Measurements from ENCODE around the gene CST9L. TPM values are rescaled to one million over a fixed set of nuclear protein-coding genes. Genes with fewer than 3 reads are reported as not detected.
A peak's percentile ranks its signal among the peaks of the same experiment; 100 is the strongest.

The CST9L gene
- total RNA-seq, 1 experiment from 2014 or later = not detected

- H3K27ac ChIP-seq = no peak overlapping the region
- POLR2A ChIA-PET (ENCODE audit: unreplicated experiment) = no interaction called here
- H3K4me3 ChIP-seq = no peak overlapping the region
- TF ChIP-seq, protein P1, sequence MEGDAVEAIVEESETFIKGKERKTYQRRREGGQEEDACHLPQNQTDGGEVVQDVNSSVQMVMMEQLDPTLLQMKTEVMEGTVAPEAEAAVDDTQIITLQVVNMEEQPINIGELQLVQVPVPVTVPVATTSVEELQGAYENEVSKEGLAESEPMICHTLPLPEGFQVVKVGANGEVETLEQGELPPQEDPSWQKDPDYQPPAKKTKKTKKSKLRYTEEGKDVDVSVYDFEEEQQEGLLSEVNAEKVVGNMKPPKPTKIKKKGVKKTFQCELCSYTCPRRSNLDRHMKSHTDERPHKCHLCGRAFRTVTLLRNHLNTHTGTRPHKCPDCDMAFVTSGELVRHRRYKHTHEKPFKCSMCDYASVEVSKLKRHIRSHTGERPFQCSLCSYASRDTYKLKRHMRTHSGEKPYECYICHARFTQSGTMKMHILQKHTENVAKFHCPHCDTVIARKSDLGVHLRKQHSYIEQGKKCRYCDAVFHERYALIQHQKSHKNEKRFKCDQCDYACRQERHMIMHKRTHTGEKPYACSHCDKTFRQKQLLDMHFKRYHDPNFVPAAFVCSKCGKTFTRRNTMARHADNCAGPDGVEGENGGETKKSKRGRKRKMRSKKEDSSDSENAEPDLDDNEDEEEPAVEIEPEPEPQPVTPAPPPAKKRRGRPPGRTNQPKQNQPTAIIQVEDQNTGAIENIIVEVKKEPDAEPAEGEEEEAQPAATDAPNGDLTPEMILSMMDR (conservative IDR thresholded peaks at IDR 0.05) = no peak
- no peak for TF ChIP-seq EZH2 (IDR thresholded peaks at IDR 0.05; ENCODE audit: low read depth)
- H3K79me2 ChIP-seq (ENCODE audit: low read depth) = no peaks in the 10 kb centered on the region
- H3K4me2 ChIP-seq = no peak overlapping the region
- no peaks in the 10 kb centered on the region for H3K4me1 ChIP-seq (replicated peaks; ENCODE audit: insufficient read depth)
- no peak for DNase-seq
- H3K27me3 ChIP-seq (ENCODE audit: insufficient read depth, low read depth) = no peaks in the 10 kb centered on the region
- no peak overlapping the region for H2AFZ ChIP-seq
- H3F3A ChIP-seq (ENCODE audit: insufficient read depth, low read depth) = no peaks in the 10 kb centered on the region
- no peaks in the 10 kb centered on the region for H4K20me1 ChIP-seq (ENCODE audit: insufficient read depth)
- intact Hi-C loops (cut with micrococcal nuclease; ENCODE audit: unreplicated experiment) = loop anchor here (5.0 to 10.0 kb wide), 2 partner anchors 35 to 913 kb away; no protein-coding TSS in a partner anchor
- no peaks in the 10 kb centered on the region for H3K9me3 ChIP-seq (ENCODE audit: insufficient read depth, low read depth)
- CTCF ChIA-PET = interaction anchor here (1.2 kb wide), 1 partner anchor 166 kb away, joined by 3 read pairs; no protein-coding TSS in a partner anchor
- BruUV-seq (replicated peaks) = no TSS peak
- no peaks in the 10 kb centered on the region for H3K36me3 ChIP-seq (ENCODE audit: low read depth)
- H3K9me2 ChIP-seq (ENCODE audit: insufficient read depth) = no peaks in the 10 kb centered on the region
Observed at GRCh38 chr20:23607497-23608245, 39.4 kb upstream of the CST9L start.

- DNase-seq = peak; percentile 67 to 78
- no peaks in the 10 kb centered on the region for H4K20me1 ChIP-seq (ENCODE audit: insufficient read depth)
- no peak overlapping the region for H3K4me3 ChIP-seq
- no peaks in the 10 kb centered on the region for H3K4me1 ChIP-seq (replicated peaks; ENCODE audit: insufficient read depth)
- H3K9me2 ChIP-seq (ENCODE audit: insufficient read depth) = no peaks in the 10 kb centered on the region
- no peak for TF ChIP-seq EZH2 (IDR thresholded peaks at IDR 0.05; ENCODE audit: low read depth)
- TF ChIP-seq, protein P1 (conservative IDR thresholded peaks at IDR 0.05) = peak; percentile 92
- no peaks in the 10 kb centered on the region for H3K9me3 ChIP-seq (ENCODE audit: insufficient read depth, low read depth)
- POLR2A ChIA-PET (ENCODE audit: unreplicated experiment) = no interaction called here
- no peaks in the 10 kb centered on the region; the same call in 1 of the 2 replicates for H3K27me3 ChIP-seq (ENCODE audit: insufficient read depth, low read depth)
- BruUV-seq (replicated peaks) = no TSS peak
- no peaks in the 10 kb centered on the region for H3F3A ChIP-seq (ENCODE audit: insufficient read depth, low read depth)
- no peak overlapping the region for H3K27ac ChIP-seq
- no peak overlapping the region for H2AFZ ChIP-seq
- intact Hi-C loops (cut with micrococcal nuclease; ENCODE audit: unreplicated experiment) = loop anchor here (1.0 to 10.0 kb wide), 4 partner anchors 36 to 912 kb away; no protein-coding TSS in a partner anchor
- H3K36me3 ChIP-seq (ENCODE audit: low read depth) = no peaks in the 10 kb centered on the region
- peak overlapping the region; percentile 41; the same call in 1 of the 2 replicates for H3K4me2 ChIP-seq
- CTCF ChIA-PET = interaction anchor here (1.2 kb wide), 1 partner anchor 165 kb away, joined by 3 read pairs; no protein-coding TSS in a partner anchor
- H3K79me2 ChIP-seq (ENCODE audit: low read depth) = no peaks in the 10 kb centered on the region
Observed at GRCh38 chr20:23606652-23607049, 38.4 kb upstream of the CST9L start.

- peak within 1 kb of the TSS; percentile 41; the same call in 1 of the 2 replicates for H3K4me2 ChIP-seq
- H4K20me1 ChIP-seq (ENCODE audit: insufficient read depth) = no peaks in the 10 kb centered on the region
- no TSS peak for BruUV-seq (replicated peaks)
- no peaks in the 10 kb centered on the region; the same call in 1 of the 2 replicates for H3K27me3 ChIP-seq (ENCODE audit: insufficient read depth, low read depth)
- CTCF ChIA-PET = no interaction called here
- H3K79me2 ChIP-seq (ENCODE audit: low read depth) = no peaks in the 10 kb centered on the region
- H3K36me3 ChIP-seq (ENCODE audit: low read depth) = no peaks in the 10 kb centered on the region
- intact Hi-C loops (cut with micrococcal nuclease; ENCODE audit: unreplicated experiment) = loop anchor here (1.0 to 10.0 kb wide), 4 partner anchors 36 to 911 kb away; no protein-coding TSS in a partner anchor
- no peak for TF ChIP-seq EZH2 (IDR thresholded peaks at IDR 0.05; ENCODE audit: low read depth)
- TF ChIP-seq, protein P1 (conservative IDR thresholded peaks at IDR 0.05) = no peak
- H3K9me2 ChIP-seq (ENCODE audit: insufficient read depth) = no peaks in the 10 kb centered on the region
- no peak within 1 kb of the TSS for H2AFZ ChIP-seq
- H3K27ac ChIP-seq = no peak within 1 kb of the TSS
- DNase-seq = no peak
- POLR2A ChIA-PET (ENCODE audit: unreplicated experiment) = no interaction called here
- H3K4me1 ChIP-seq (replicated peaks; ENCODE audit: insufficient read depth) = no peaks in the 10 kb centered on the region
- H3K4me3 ChIP-seq = no peak within 1 kb of the TSS
- H3K9me3 ChIP-seq (ENCODE audit: insufficient read depth, low read depth) = no peaks in the 10 kb centered on the region
- H3F3A ChIP-seq (ENCODE audit: insufficient read depth, low read depth) = no peaks in the 10 kb centered on the region
Observed at GRCh38 chr20:23605867-23606651, 37.8 kb upstream of the CST9L start, which contains the start of gene CST9. TSS of gene CST9 (minus strand) at chr20:23605917. CDS start at chr20:23605864, 53 bp downstream.
